Sigmoid colon (tissue), 7 donors: ENCODE measurements around the gene C16orf87. TPM values are rescaled to one million over a fixed set of nuclear protein-coding genes. Genes with fewer than 3 reads are reported as not detected.

Experiments used
- DNase-seq: peaks from one replicate; pipeline ENCODE4 v3.0.0-alpha.2; 2019
- H3K27ac ChIP-seq, 4 donors: fragments of 200-600 bp; sonication (generic); one replicate each; pipeline ENCODE4 v1.5.1; 2016 to 2019; ENCODE audit warnings: mild to moderate bottlenecking in 1 of 4
- H3K27me3 ChIP-seq, 3 donors: fragments of 200-600 bp; sonication (generic); one replicate each; pipeline ENCODE4 v1.5.1; 2019; ENCODE audit warnings: mild to moderate bottlenecking in 1 of 3
- H3K36me3 ChIP-seq, 4 donors: fragments of 200-600 bp; sonication (generic); one replicate each; pipeline ENCODE4 v1.5.1; 2016 to 2019
- H3K4me1 ChIP-seq, 4 donors: fragments of 200-600 bp; sonication (generic); one replicate each; pipeline ENCODE4 v1.5.1; 2017 to 2019
- H3K4me3 ChIP-seq, 4 donors: fragments of 200-600 bp; sonication (generic); one replicate each; pipeline ENCODE4 v1.5.1; 2017 to 2019; ENCODE audit warnings: mild to moderate bottlenecking in 2 of 4, moderate library complexity in 1 of 4
- H3K9me3 ChIP-seq, 4 donors: fragments of 200-600 bp in 3 of 4; sonication (generic) in 3 of 4; one replicate each; pipeline versions ENCODE4 v1.5.1 to v1.6.1; 2013 to 2019
- CTCF ChIP-seq, 4 experiments: fragments of 450-650 bp in 3 of 4; fragments of 200-600 bp in 1 of 4; IDR thresholded peaks; one replicate each; pipeline ENCODE4 v1.5.1; 2016 to 2019; ENCODE audit warnings: antibody characterized with exemption in 4 of 4, mild to moderate bottlenecking in 3 of 4, moderate library complexity in 2 of 4
- EP300 ChIP-seq, 4 donors: sonication (generic); formaldehyde crosslinking; IDR thresholded peaks; one replicate each; pipeline ENCODE4 v1.6.1; 2017; ENCODE audit warnings: antibody characterized with exemption in 4 of 4
- POLR2A ChIP-seq, 2 donors: fragments of 450-650 bp; IDR thresholded peaks; one replicate each; pipeline ENCODE4 v1.6.1; 2016; ENCODE audit warnings: antibody characterized with exemption in 2 of 2, mild to moderate bottlenecking in 2 of 2, moderate library complexity in 2 of 2
- POLR2AphosphoS5 ChIP-seq, 4 donors: sonication (generic); formaldehyde crosslinking; IDR thresholded peaks; one replicate each; pipeline ENCODE4 v1.6.1; 2017; ENCODE audit warnings: antibody characterized with exemption in 4 of 4
- WGBS, 2 donors: extraction: QIAGEN DNeasy Blood & Tissue Kit; methylation state at CpG; one replicate each; pipeline ENCODE4 v1.1.7; 2013; 5-methylcytosine and 5-hydroxymethylcytosine counted together
- intact Hi-C: fragments of 100-400 bp; cut with DNase I; formaldehyde crosslinking; loops from one replicate; pipeline ENCODE4 v1.15.1; 2023
- polyA plus RNA-seq, 3 donors: library from polyadenylated mRNA; stranded (reverse); fragments of 200-250 nt; gene quantifications; one replicate each; pipeline ENCODE4 v1.2.3, GENCODE V29; 2013
- total RNA-seq, 4 donors: library from RNA; depleted of rRNA; stranded (reverse); fragments of >200 nt; gene quantifications; one replicate each; pipeline ENCODE4 v1.1.0, GENCODE V29; 2016
- donor health status: healthy with polysubstance abuse.
- donor health status: Bipolar disorder and iron deficiency.
- donor health status: healthy.

The C16orf87 gene
- total and polyA plus RNA-seq, 7 donors, result 5.0 to 10.5 (median 6.0) TPM

- intact Hi-C loops, result no loop called here
Observed at GRCh38 chr16:46774743-46775177, 56.2 kb downstream of the C16orf87 start.

DNA sequence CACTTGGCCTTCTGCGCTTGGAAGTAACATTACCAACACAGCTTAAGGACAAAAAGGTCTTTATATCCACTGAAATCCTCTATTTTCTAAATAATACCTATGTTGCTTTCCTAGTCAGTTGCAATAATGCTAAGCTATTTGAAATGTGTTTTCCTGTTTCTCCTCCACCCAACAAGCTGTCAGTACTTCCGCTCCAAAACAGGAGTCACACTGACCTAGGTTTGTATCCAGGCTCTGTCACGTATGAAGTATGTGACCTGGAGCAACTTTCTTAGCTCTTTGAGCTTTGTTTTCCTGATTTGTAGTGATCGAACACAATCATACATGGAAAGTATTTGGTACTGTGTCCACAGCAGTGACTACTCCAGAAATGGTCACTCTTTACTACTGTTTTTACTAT, 58.5 kb downstream of the C16orf87 start:
- WGBS, 2 donors, result 91 to 93% methylated on average over 4 of the region's 4 CpGs

More at GRCh38 chr16:46774743-46775177, 56.2 kb downstream of the C16orf87 start:
- DNase-seq, result no peak
- H3K27ac ChIP-seq, result no peak overlapping the region
- H3K4me1 ChIP-seq, result no peaks in the 10 kb centered on the region
- no peaks in the 10 kb centered on the region for H3K9me3 ChIP-seq
- H3K4me3 ChIP-seq, result no peak overlapping the region
- no peak for TF ChIP-seq POLR2AphosphoS5 (IDR thresholded peaks at IDR 0.05)
- no peak for TF ChIP-seq POLR2A (IDR thresholded peaks at IDR 0.05)
- TF ChIP-seq EP300 (IDR thresholded peaks at IDR 0.05), result no peak
- TF ChIP-seq CTCF (IDR thresholded peaks at IDR 0.05), result no peak
- peaks cover 0 to 4% (median 0%) of the 10 kb centered on the region in 3 donors for H3K27me3 ChIP-seq
- 64 to 87% methylated on average over 3 of the region's 3 CpGs for WGBS, 2 donors
- no peaks in the 10 kb centered on the region for H3K36me3 ChIP-seq

DNA sequence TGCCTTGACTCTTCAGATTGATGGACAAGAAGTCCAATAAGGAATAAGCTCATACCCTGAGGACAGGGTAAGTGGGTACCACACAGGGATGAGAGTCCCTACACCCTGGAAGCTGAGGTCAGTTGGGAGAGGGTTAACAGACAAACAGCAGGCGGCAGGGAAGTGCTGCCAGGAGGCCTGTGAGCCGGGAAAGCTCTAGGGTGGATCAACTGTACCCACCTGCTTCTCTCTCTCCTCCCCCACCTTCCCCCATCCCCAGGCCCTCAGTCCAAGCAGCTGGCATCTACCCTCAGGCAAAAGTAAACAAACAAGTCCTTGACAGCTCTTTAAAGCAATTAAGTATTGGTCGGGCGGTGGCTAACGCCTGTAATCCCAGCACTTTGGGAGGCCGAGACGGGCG, 62.2 kb downstream of the C16orf87 start:
- H3K4me1 ChIP-seq, result no peaks in the 10 kb centered on the region
- TF ChIP-seq POLR2AphosphoS5 (IDR thresholded peaks at IDR 0.05) (no peak), POLR2A (IDR thresholded peaks at IDR 0.05) (no peak), CTCF (IDR thresholded peaks at IDR 0.05) (no peak), EP300 (IDR thresholded peaks at IDR 0.05) (no peak)
- intact Hi-C loops, result no loop called here
- no peak for DNase-seq
- no peak overlapping the region for H3K4me3 ChIP-seq
- 30 to 72% methylated on average over 8 of the region's 8 CpGs for WGBS, 2 donors
- H3K27me3 ChIP-seq, result no peaks in the 10 kb centered on the region
- no peaks in the 10 kb centered on the region for H3K9me3 ChIP-seq
- H3K36me3 ChIP-seq, result no peaks in the 10 kb centered on the region
- no peak overlapping the region for H3K27ac ChIP-seq

More for the DNA sequence above, 58.5 kb downstream of the C16orf87 start:
- no peak overlapping the region for H3K4me3 ChIP-seq
- no peaks in the 10 kb centered on the region for H3K27me3 ChIP-seq
- TF ChIP-seq CTCF (IDR thresholded peaks at IDR 0.05) (no peak), EP300 (IDR thresholded peaks at IDR 0.05) (no peak), POLR2AphosphoS5 (IDR thresholded peaks at IDR 0.05) (no peak), POLR2A (IDR thresholded peaks at IDR 0.05) (no peak)
- no peak for DNase-seq
- no peaks in the 10 kb centered on the region for H3K4me1 ChIP-seq
- no peaks in the 10 kb centered on the region for H3K36me3 ChIP-seq
- intact Hi-C loops, result no loop called here
- no peak overlapping the region for H3K27ac ChIP-seq
- no peaks in the 10 kb centered on the region for H3K9me3 ChIP-seq

- H3K27ac ChIP-seq, result no peak overlapping the region
- no peaks in the 10 kb centered on the region for H3K36me3 ChIP-seq
- whole genome bisulfite sequencing, 2 donors, result 60 to 84% methylated on average over 7 of the region's 7 CpGs
- TF ChIP-seq POLR2A (IDR thresholded peaks at IDR 0.05) (no peak), EP300 (IDR thresholded peaks at IDR 0.05) (no peak), POLR2AphosphoS5 (IDR thresholded peaks at IDR 0.05) (no peak), CTCF (IDR thresholded peaks at IDR 0.05) (no peak)
- no peaks in the 10 kb centered on the region for H3K4me1 ChIP-seq
- DNase-seq, result no peak
- H3K4me3 ChIP-seq, result no peak overlapping the region
- H3K27me3 ChIP-seq, result peaks cover 0 to under 1% (median 0%) of the 10 kb centered on the region in 3 donors
- no peaks in the 10 kb centered on the region for H3K9me3 ChIP-seq
- intact Hi-C loops, result no loop called here
Observed at GRCh38 chr16:46765050-46765449, 65.9 kb downstream of the C16orf87 start.

- WGBS, 2 donors, result 72 to 83% methylated on average over 12 of the region's 12 CpGs
- no peak for DNase-seq
- no peak for TF ChIP-seq POLR2A (IDR thresholded peaks at IDR 0.05)
- no peak for TF ChIP-seq CTCF (IDR thresholded peaks at IDR 0.05)
- TF ChIP-seq POLR2AphosphoS5 (IDR thresholded peaks at IDR 0.05), result no peak
- TF ChIP-seq EP300 (IDR thresholded peaks at IDR 0.05), result no peak
- Histone ChIP-seq H3K4me1 (no peaks in the 10 kb centered on the region), H3K4me3 (no peak overlapping the region), H3K27me3 (peaks cover 0 to 19% (median 8%) of the 10 kb centered on the region in 3 donors), H3K36me3 (no peaks in the 10 kb centered on the region), H3K27ac (no peak overlapping the region), H3K9me3 (no peaks in the 10 kb centered on the region)
- intact Hi-C loops, result no loop called here
Observed at GRCh38 chr16:46763147-46763546, 67.8 kb downstream of the C16orf87 start.
